Left colon (tissue), 2 donors: ENCODE measurements around the gene PCGF3. TPM values are rescaled to one million over a fixed set of nuclear protein-coding genes. Genes with fewer than 3 reads are reported as not detected.

Experiments used
- ATAC-seq: fragments of 200-7000 bp; cut with Tn5 transposase; one replicate; pipeline ENCODE4 v1.9.1; 2020; ENCODE audit warnings: mild to moderate bottlenecking, moderate library complexity
- DNase-seq, 2 donors: peaks; one replicate each; pipeline ENCODE4 v3.0.0-alpha.2; 2020
- intact Hi-C, 2 donors: fragments of 100-400 bp; cut with DNase I in 1 of 2; cut with micrococcal nuclease in 1 of 2; formaldehyde crosslinking; loops; one replicate each; pipeline versions ENCODE4 v1.11.2 to v1.14.0; 2022; cut with DNase I, micrococcal nuclease
- total RNA-seq, 2 donors: library from RNA; stranded (reverse); fragmentation: NEBNext Ultra II Directional; extraction: Animal tissue kit (Norgen Biotek cat#: 25700); gene quantifications; one replicate each; pipeline ENCODE4 v1.2.1, GENCODE V29; 2021
- donor health status: DM: no; HTN: no; CAD: no.
- donor health status: DM: yes; HTN: yes; CAD: no.

The PCGF3 gene
- total RNA-seq, 2 donors from 2014 or later: 46.9 to 51.9 TPM

GRCh38 chr4:712916-713632 is 7.4 kb downstream of the PCGF3 start:
- no peak for ATAC-seq
- no peak for DNase-seq
- intact Hi-C loops: no loop called here

GRCh38 chr4:714087-714486 is 8.5 kb downstream of the PCGF3 start:
- DNase-seq: no peak
- intact Hi-C loops: no loop called here
- ATAC-seq: peak; percentile 14

GRCh38 chr4:717601-718320 is 12.1 kb downstream of the PCGF3 start:
- ATAC-seq (peak; percentile 19), DNase-seq (no peak)

GRCh38 chr4:718460-718859 is 12.8 kb downstream of the PCGF3 start:
- no peak for DNase-seq
- intact Hi-C loops: no loop called here
- ATAC-seq: no peak

More at GRCh38 chr4:717601-718320, 12.1 kb downstream of the PCGF3 start:
- intact Hi-C loops: no loop called here

- ATAC-seq: no peak
- no peak for DNase-seq
- intact Hi-C loops: no loop called here
Observed at GRCh38 chr4:720111-720860, 14.7 kb downstream of the PCGF3 start.

- intact Hi-C loops: no loop called here
- ATAC-seq (peak; percentile 52), DNase-seq (peak in 1 of 2 donors; percentile 53)
Observed at GRCh38 chr4:721261-722168, 15.9 kb downstream of the PCGF3 start.

- no peak for ATAC-seq
- intact Hi-C loops: no loop called here
- no peak for DNase-seq
Observed at GRCh38 chr4:722169-722725, 16.6 kb downstream of the PCGF3 start.

- no peak for DNase-seq
- no peak for ATAC-seq
- intact Hi-C loops: no loop called here
Observed at GRCh38 chr4:722851-723360, 17.3 kb downstream of the PCGF3 start.

- intact Hi-C loops: no loop called here
- DNase-seq: peak; percentile 72 to 73
- ATAC-seq: peak; percentile 83
Observed at GRCh38 chr4:723751-724530, 18.3 kb downstream of the PCGF3 start.

- DNase-seq (no peak), ATAC-seq (no peak)
- intact Hi-C loops: no loop called here
Observed at GRCh38 chr4:725391-726234, 20.0 kb downstream of the PCGF3 start.

- intact Hi-C loops: no loop called here
- ATAC-seq (no peak), DNase-seq (no peak)
Observed at GRCh38 chr4:726235-726787, 20.7 kb downstream of the PCGF3 start.

GRCh38 chr4:726838-727237 is 21.2 kb downstream of the PCGF3 start:
- intact Hi-C loops: no loop called here
- ATAC-seq: no peak

GRCh38 chr4:727576-727975 is 21.9 kb downstream of the PCGF3 start:
- DNase-seq (no peak), ATAC-seq (no peak)
- intact Hi-C loops: no loop called here

More at GRCh38 chr4:726838-727237, 21.2 kb downstream of the PCGF3 start:
- DNase-seq: no peak

GRCh38 chr4:729336-730315 is 24.0 kb downstream of the PCGF3 start:
- intact Hi-C loops: no loop called here
- ATAC-seq: no peak
- no peak for DNase-seq

- no peak for DNase-seq
- ATAC-seq: no peak
- intact Hi-C loops: no loop called here
Observed at GRCh38 chr4:730511-730910, 24.9 kb downstream of the PCGF3 start.
